Measurements from ENCODE around the gene KRTAP1-3.
"Not testable (repeated sequence)": the region's sequence is repeated elsewhere in the genome, so short reads cannot be mapped to it uniquely, and the experiment has no call there.

The KRTAP1-3 gene

GRCh38 chr17:41054025-41054424 lies 19.4 kb upstream of the KRTAP1-3 start:
- no peak for DNase-seq

GRCh38 chr17:41052566-41052965 lies 17.9 kb upstream of the KRTAP1-3 start:
- DNase-seq: no peak

- DNase-seq: no peak
Measured at GRCh38 chr17:41049110-41049509, 14.4 kb upstream of the KRTAP1-3 start.

- no peak for DNase-seq
Measured at GRCh38 chr17:41048441-41048840, 13.8 kb upstream of the KRTAP1-3 start.

GRCh38 chr17:41046735-41047465 lies 12.2 kb upstream of the KRTAP1-3 start, which contains the start of gene KRTAP2-1:
Gene KRTAP2-1, minus strand, starts transcription at chr17:41047316. Its CDS starts 49 bp downstream, at chr17:41047267.
- not testable (repeated sequence) for DNase-seq

- no peak for DNase-seq
Measured at GRCh38 chr17:41042953-41043352, 8.3 kb upstream of the KRTAP1-3 start.

- peak; percentile 76 for DNase-seq
Measured at GRCh38 chr17:41040783-41041571, 6.3 kb upstream of the KRTAP1-3 start, which contains the start of gene KRTAP1-1. Gene KRTAP1-1, minus strand, starts transcription at chr17:41041450. Its CDS starts 53 bp downstream, at chr17:41041397.

GRCh38 chr17:41037853-41038350 lies 3.2 kb upstream of the KRTAP1-3 start:
- DNase-seq: no peak

- DNase-seq: no peak
Measured at GRCh38 chr17:41029633-41030245, 4.9 kb downstream of the KRTAP1-3 start, which contains the start of gene KRTAP1-4. Gene KRTAP1-4, minus strand, starts transcription at chr17:41030195. Its CDS starts 117 bp downstream, at chr17:41030078.

- peak; percentile 57 for DNase-seq
Measured at GRCh38 chr17:41026715-41027471, 7.8 kb downstream of the KRTAP1-3 start, which contains the start of gene KRTAP1-5. Gene KRTAP1-5, minus strand, starts transcription at chr17:41027208. Its CDS starts 53 bp downstream, at chr17:41027155.

- DNase-seq: no peak
Measured at GRCh38 chr17:41024697-41025096, 10.0 kb downstream of the KRTAP1-3 start.

- DNase-seq: no peak
Measured at GRCh38 chr17:41020336-41020735, 14.3 kb downstream of the KRTAP1-3 start.

- no peak for DNase-seq
Measured at GRCh38 chr17:41019415-41019814, 15.3 kb downstream of the KRTAP1-3 start.

GRCh38 chr17:41018541-41018940 lies 16.1 kb downstream of the KRTAP1-3 start:
- no peak for DNase-seq

GRCh38 chr17:41016578-41017215 lies 18.0 kb downstream of the KRTAP1-3 start:
- DNase-seq: no peak

GRCh38 chr17:41015454-41015853 lies 19.2 kb downstream of the KRTAP1-3 start:
- no peak for DNase-seq

GRCh38 chr17:41013606-41014005 lies 21.1 kb downstream of the KRTAP1-3 start:
- no peak for DNase-seq

- DNase-seq: no peak
Measured at GRCh38 chr17:41013181-41013580, 21.5 kb downstream of the KRTAP1-3 start.

GRCh38 chr17:41012326-41013120 lies 22.2 kb downstream of the KRTAP1-3 start:
- peak; percentile 25 for DNase-seq

GRCh38 chr17:41010441-41010840 lies 24.2 kb downstream of the KRTAP1-3 start:
- DNase-seq: no peak

GRCh38 chr17:41009936-41010335 lies 24.7 kb downstream of the KRTAP1-3 start:
- no peak for DNase-seq
